HG02588 (cell line): ENCODE results near the gene UCN.

Source experiments
- ATAC-seq: cut with Tn5 transposase; IDR thresholded peaks from one replicate; pipeline ENCODE4 v1.9.1; 2021; ENCODE audit warnings: mild to moderate bottlenecking, moderate library complexity; ENCODE audit not compliant: unreplicated experiment

The UCN gene

GRCh38 chr2:27262379-27263286, 45.6 kb downstream of the UCN start, which contains the start of gene SLC30A3:
Gene SLC30A3, minus strand, starts transcription at chr2:27263047. Its CDS starts 141 bp downstream, at chr2:27262906.
- ATAC-seq: no peak

- ATAC-seq: no peak
Observed at GRCh38 chr2:27261926-27262298, 46.3 kb downstream of the UCN start.

GRCh38 chr2:27261241-27261925, 46.9 kb downstream of the UCN start:
- no peak for ATAC-seq

- ATAC-seq: no peak
Observed at GRCh38 chr2:27258051-27258450, 50.2 kb downstream of the UCN start.
